ENCODE measurements around the gene ID3.

Gene ID3

DNA sequence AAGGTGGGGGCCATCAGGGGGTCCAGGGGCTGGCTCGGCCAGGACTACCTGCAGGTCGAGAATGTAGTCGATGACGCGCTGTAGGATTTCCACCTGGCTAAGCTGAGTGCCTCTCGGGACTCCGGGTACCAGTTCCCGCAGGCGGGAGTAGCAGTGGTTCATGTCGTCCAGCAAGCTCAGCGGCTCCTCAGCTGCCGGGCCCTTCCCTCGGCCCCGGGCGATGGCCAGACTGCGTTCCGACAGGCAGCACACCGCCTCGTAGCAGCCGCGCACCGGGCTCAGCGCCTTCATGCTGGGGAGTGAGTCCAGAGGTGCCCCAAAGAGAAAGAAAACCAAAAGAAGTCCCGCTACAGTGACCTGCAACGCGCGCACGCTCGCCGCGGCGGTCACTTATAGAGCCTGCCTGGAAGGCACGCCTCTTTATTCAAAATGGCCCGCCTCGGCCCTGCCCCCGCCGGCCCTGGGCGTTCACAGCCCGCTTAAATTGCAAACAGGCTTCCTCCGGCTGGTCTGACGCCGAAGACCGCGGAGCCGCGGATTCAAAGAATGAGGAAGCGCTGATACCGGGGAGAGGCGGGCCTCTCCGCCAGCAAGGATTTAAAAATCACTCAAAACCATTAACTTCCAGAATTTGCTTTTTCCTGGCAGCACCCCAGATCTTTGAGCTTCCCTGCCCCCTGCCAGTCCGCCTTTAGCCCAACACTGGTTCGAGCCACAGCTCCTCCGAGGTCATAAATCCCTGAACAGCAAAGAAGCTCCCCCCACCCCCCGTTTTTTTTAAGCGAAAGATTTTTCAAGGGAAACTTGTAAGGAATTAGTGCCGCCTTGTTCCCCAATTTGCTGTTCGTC lies at the start of gene ID3:
Gene ID3, minus strand, starts transcription at position 366 of the 849 bp plus-strand sequence. Its CDS starts 75 bp downstream, at position 291.
- peak within 1 kb of the TSS; percentile 87 for H3K4me3 ChIP-seq (ENCODE audit: low read depth, low read length)
- POLR2A ChIA-PET, result interaction anchor here (0.7 to 5.5 kb wide), 16 partner anchors 9 to 215 kb away, joined by 3 to 67 read pairs (median 4); partner anchors contain the start of gene HNRNPR
- CTCF ChIA-PET, result interaction anchor here (0.8 to 40.3 kb wide), 7 partner anchors 9 to 78 kb away, joined by 3 to 1485 read pairs (median 5); no protein-coding TSS in a partner anchor
- TF ChIP-seq, protein P1, sequence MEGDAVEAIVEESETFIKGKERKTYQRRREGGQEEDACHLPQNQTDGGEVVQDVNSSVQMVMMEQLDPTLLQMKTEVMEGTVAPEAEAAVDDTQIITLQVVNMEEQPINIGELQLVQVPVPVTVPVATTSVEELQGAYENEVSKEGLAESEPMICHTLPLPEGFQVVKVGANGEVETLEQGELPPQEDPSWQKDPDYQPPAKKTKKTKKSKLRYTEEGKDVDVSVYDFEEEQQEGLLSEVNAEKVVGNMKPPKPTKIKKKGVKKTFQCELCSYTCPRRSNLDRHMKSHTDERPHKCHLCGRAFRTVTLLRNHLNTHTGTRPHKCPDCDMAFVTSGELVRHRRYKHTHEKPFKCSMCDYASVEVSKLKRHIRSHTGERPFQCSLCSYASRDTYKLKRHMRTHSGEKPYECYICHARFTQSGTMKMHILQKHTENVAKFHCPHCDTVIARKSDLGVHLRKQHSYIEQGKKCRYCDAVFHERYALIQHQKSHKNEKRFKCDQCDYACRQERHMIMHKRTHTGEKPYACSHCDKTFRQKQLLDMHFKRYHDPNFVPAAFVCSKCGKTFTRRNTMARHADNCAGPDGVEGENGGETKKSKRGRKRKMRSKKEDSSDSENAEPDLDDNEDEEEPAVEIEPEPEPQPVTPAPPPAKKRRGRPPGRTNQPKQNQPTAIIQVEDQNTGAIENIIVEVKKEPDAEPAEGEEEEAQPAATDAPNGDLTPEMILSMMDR (IDR thresholded peaks at IDR 0.05; ENCODE audit: insufficient read depth, low read length, missing control alignments), result no peak
- peak; percentile 91 for DNase-seq (ENCODE audit: low read depth, low spot score)

GRCh38 chr1:23607944-23608343 lies 48.6 kb upstream of the ID3 start:
- TF ChIP-seq, protein P1 (IDR thresholded peaks at IDR 0.05; ENCODE audit: insufficient read depth, low read length, missing control alignments), result no peak
- no peak overlapping the region for H3K4me3 ChIP-seq (ENCODE audit: low read depth, low read length)
- ChIA-PET CTCF (interaction anchor here (0.8 to 1.2 kb wide), 2 partner anchors 26 to 29 kb away, joined by 3 to 4 read pairs; no protein-coding TSS in a partner anchor), POLR2A (interaction anchor here (1.0 kb wide), 1 partner anchor 48 kb away, joined by 4 read pairs; the partner anchor contains the start of gene ID3)
- no peak for DNase-seq (ENCODE audit: low read depth, low spot score)

- no peak overlapping the region for H3K4me3 ChIP-seq (ENCODE audit: low read depth, low read length)
- TF ChIP-seq, protein P1 (IDR thresholded peaks at IDR 0.05; ENCODE audit: insufficient read depth, low read length, missing control alignments), result no peak
- no peak for DNase-seq (ENCODE audit: low read depth, low spot score)
- CTCF ChIA-PET, result interaction anchor here (1.4 to 2.2 kb wide), 3 partner anchors 10 to 35 kb away, joined by 3 to 6 read pairs (median 6); no protein-coding TSS in a partner anchor
- POLR2A ChIA-PET, result no interaction called here
Measured at GRCh38 chr1:23601968-23602876, 42.9 kb upstream of the ID3 start.

DNA sequence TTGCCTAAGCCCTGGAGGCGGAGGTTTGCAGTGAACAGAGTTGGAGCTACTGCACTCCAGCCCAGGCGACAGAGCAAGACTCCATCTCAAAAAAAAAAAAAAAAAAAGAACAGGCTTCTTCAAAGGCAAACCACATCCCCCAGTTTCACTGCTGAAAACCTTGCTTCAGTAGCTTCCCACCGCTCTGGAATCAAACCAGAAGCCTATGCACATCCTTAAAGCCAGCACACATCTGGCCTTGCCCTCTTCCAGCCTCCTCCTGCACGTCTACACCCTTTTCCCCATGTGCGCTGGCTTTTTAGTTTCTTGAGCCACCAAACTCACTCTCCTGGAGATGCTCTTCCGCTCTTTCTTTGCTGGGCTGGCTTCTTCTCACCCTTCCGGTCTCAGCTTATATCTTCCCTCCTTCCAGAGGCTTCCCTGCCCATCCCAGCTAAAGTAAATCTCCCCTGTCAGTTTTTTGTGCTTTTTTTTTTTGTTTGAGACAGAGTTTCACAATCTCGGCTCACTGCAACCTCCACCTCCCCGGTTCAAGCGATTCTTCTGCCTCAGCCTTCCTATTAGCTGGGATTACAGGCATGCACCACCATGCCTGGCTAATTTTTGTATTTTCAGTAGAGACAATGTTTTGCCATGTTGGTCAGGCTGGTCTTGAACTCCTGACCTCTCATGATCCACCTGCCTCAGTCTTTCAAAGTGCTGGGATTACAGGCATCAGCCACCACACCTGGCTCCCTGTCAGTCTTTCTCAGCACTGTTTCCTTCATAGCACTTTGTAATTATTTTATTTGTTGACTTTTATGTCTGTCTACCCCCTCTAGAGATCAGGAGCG lies 42.0 kb upstream of the ID3 start:
- DNase-seq (ENCODE audit: low read depth, low spot score), result no peak
- TF ChIP-seq, protein P1 (IDR thresholded peaks at IDR 0.05; ENCODE audit: insufficient read depth, low read length, missing control alignments), result no peak
- no peak overlapping the region for H3K4me3 ChIP-seq (ENCODE audit: low read depth, low read length)
- ChIA-PET POLR2A (no interaction called here), CTCF (interaction anchor here (1.1 to 1.6 kb wide), 3 partner anchors 9 to 56 kb away, joined by 3 to 6 read pairs (median 4); no protein-coding TSS in a partner anchor)

DNA sequence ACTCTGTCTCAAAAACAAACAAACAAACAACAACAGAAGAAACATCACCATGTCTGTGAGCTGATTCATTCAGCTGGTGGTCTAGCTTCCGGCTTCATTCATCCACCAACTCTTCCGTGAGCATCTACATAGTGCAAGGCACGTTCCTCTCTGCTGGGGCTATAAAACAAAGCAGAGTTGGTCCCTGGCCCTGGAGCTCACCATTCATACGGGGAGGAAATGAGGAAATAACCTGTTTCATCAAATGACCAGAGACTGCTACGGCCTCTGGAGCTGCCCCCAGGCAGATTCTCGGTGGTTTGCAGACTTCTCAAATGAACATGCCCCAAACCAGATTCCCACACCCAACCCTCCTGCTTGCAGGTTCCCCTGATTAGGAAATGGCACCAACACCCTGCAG lies 41.0 kb upstream of the ID3 start:
- TF ChIP-seq, protein P1 (IDR thresholded peaks at IDR 0.05; ENCODE audit: insufficient read depth, low read length, missing control alignments), result no peak
- no peak overlapping the region for H3K4me3 ChIP-seq (ENCODE audit: low read depth, low read length)
- POLR2A ChIA-PET, result no interaction called here
- no peak for DNase-seq (ENCODE audit: low read depth, low spot score)
- CTCF ChIA-PET, result interaction anchor here (1.1 kb wide), 1 partner anchor 55 kb away, joined by 4 read pairs; no protein-coding TSS in a partner anchor
